Lung (tissue), 12 donors: ENCODE measurements around the gene ZNF536. TPM values are rescaled to one million over a fixed set of nuclear protein-coding genes. Genes with fewer than 3 reads are reported as not detected.

Source experiments
- ATAC-seq: fragments of 200-7000 bp; cut with Tn5 transposase; one replicate; pipeline ENCODE4 v1.9.1; 2020; ENCODE audit warnings: moderate number of reproducible peaks; ENCODE audit not compliant: insufficient read depth, low FRiP score
- DNase-seq, 3 donors: peaks; one replicate each; pipeline ENCODE4 v3.0.0-alpha.2; 2013 to 2017
- H3K27ac ChIP-seq, 2 donors: one replicate each; pipeline ENCODE4 v1.5.1; 2013; ENCODE audit warnings: mild to moderate bottlenecking in 2 of 2, moderate library complexity in 2 of 2, control low read depth in 1 of 2, inconsistent platforms in 1 of 2, low read depth in 1 of 2, low read length in 1 of 2
- H3K27me3 ChIP-seq, 3 donors: one replicate each; pipeline ENCODE4 v1.5.1; 2013; ENCODE audit warnings: low read length in 2 of 3; ENCODE audit not compliant: control insufficient read depth in 3 of 3, insufficient read depth in 3 of 3
- H3K36me3 ChIP-seq, 4 donors: one replicate each; pipeline ENCODE4 v1.5.1; 2013; ENCODE audit warnings: low read length in 4 of 4, mild to moderate bottlenecking in 1 of 4, moderate library complexity in 1 of 4; ENCODE audit not compliant: control insufficient read depth in 4 of 4, insufficient read depth in 4 of 4
- H3K4me1 ChIP-seq, 5 donors: one replicate each; pipeline ENCODE4 v1.5.1; 2013; ENCODE audit warnings: low read length in 5 of 5, mild to moderate bottlenecking in 2 of 5, moderate library complexity in 1 of 5; ENCODE audit not compliant: control insufficient read depth in 5 of 5, insufficient read depth in 5 of 5
- H3K4me3 ChIP-seq: one replicate; pipeline ENCODE4 v1.5.1; 2013; ENCODE audit warnings: mild to moderate bottlenecking, control low read depth, moderate library complexity
- H3K9ac ChIP-seq, 2 donors: one replicate each; pipeline ENCODE4 v1.5.1; 2013; ENCODE audit warnings: low read length in 2 of 2, control low read depth in 1 of 2; ENCODE audit not compliant: insufficient read depth in 1 of 2
- H3K9me3 ChIP-seq, 4 donors: one replicate each; pipeline ENCODE4 v1.5.1; 2013; ENCODE audit warnings: low read length in 3 of 4, mild to moderate bottlenecking in 1 of 4, moderate library complexity in 1 of 4; ENCODE audit not compliant: control insufficient read depth in 4 of 4, insufficient read depth in 3 of 4
- WGBS, 2 donors: extraction: QIAGEN DNeasy Blood & Tissue Kit; methylation state at CpG; one replicate each; pipeline ENCODE4 v1.1.7; 2013; 5-methylcytosine and 5-hydroxymethylcytosine counted together
- polyA plus RNA-seq, 2 donors: library from polyadenylated mRNA; stranded (reverse); fragments of 200-250 nt; gene quantifications; one replicate each; pipeline ENCODE4 v1.2.1, GENCODE V29; 2013
- total RNA-seq, 2 donors: library from RNA; depleted of rRNA in 1 of 2; stranded (reverse); fragments of >200 nt in 1 of 2; gene quantifications; one replicate each; pipeline ENCODE4 v1.2.1, GENCODE V29; 2014 to 2021
- TF ChIP-seq, protein P1 (sequence below): IDR thresholded peaks from 2 replicates; pipeline ENCODE4 v1.5.1; 2012; ENCODE audit warnings: mild to moderate bottlenecking; ENCODE audit errors: control extremely low read depth, extremely low read depth
- donor health status: control.
- donor health status: control.
- donor health status: Bipolar disorder and iron deficiency.
- donor health status: healthy.
- donor health status: DM: yes; HTN: yes; CAD: no.

ZNF536 gene
- total and polyA plus RNA-seq, 4 donors: 0.07 to 5.6 (median 0.21) TPM

DNA sequence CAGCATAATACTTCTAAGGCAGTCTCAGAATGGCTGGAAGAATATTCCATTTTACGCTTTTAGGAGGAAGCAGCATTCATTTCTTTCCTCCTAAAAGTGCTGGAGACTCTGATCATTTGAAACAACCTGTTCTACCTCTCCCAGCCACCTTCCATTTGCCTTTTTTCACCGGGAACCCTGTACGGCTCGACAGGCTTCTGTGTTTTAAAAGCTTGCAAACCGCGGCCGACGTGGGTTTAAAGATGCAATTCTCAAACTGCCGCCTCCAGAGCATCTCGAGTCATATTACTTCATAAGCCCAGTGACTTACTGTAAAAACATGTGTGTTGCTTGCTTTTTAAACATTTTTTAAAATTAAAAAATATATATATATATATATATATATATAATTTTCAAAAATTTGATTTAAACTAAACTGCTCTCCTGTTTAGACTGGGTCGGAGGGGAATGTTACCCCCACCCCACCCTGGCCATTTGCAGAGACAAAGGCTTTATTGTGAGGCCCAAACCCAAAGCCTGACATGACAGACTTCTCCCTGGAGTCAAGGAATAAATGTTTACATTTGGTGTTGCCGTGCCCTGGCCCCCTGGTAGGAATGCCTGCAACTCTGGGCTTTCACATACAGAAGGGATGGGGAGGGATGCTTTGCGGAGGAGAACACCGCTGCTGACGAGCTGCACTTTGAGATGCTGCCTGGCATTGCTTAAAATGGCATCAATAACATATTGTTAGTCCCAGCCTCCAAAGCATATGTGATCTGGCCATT is 30.4 kb downstream of the ZNF536 start:
- peak in 1 of 3 donors; percentile 10 for DNase-seq

DNA sequence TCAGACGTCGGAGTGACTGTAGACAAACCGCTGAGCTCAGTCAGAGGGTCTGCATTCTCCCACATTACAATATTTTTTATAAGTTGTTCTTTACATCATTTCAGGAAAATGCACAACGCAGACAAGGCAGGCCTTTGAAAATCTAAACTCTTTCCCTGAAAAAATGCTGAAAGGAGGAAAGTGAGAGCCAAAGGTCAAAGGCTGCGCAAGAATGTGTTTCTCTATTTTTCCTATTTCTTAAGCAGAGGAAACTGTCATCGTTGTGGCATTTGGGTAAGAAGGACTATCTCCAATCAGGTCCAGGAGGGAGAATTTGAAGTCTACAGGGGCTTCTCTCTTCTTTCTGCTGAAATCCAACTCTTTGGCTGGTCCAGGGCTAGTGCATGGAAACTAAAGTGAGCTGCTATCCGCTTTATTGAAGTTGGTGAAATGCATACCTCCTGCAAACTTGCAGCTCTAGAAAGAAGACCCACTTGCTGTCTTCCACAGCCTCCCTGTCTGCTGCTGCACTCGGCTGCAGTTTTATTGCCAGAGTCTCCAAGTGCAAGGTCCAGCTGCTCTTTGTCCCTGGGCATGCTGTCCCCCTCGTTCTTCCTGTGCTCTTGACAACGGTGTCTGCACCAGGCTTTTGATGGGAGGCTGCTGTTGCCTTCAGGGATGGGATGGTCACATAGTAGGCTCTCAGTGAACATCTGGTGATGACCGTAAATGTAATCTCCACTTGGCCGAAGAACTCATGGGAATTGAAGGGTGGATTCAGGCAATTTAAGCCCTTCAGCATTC is 31.2 kb downstream of the ZNF536 start:
- Histone ChIP-seq H3K9ac (peak overlapping the region in 1 of 2 donors; percentile 34), H3K36me3 (no peaks in the 10 kb centered on the region), H3K9me3 (peaks cover 0 to 2% (median 0%) of the 10 kb centered on the region in 4 donors), H3K27me3 (peaks cover 0 to 5% (median 0%) of the 10 kb centered on the region in 3 donors), H3K4me3 (no peak overlapping the region), H3K27ac (no peak overlapping the region), H3K4me1 (peaks cover 0 to 48% (median 6%) of the 10 kb centered on the region in 5 donors)
- TF ChIP-seq, protein P1, sequence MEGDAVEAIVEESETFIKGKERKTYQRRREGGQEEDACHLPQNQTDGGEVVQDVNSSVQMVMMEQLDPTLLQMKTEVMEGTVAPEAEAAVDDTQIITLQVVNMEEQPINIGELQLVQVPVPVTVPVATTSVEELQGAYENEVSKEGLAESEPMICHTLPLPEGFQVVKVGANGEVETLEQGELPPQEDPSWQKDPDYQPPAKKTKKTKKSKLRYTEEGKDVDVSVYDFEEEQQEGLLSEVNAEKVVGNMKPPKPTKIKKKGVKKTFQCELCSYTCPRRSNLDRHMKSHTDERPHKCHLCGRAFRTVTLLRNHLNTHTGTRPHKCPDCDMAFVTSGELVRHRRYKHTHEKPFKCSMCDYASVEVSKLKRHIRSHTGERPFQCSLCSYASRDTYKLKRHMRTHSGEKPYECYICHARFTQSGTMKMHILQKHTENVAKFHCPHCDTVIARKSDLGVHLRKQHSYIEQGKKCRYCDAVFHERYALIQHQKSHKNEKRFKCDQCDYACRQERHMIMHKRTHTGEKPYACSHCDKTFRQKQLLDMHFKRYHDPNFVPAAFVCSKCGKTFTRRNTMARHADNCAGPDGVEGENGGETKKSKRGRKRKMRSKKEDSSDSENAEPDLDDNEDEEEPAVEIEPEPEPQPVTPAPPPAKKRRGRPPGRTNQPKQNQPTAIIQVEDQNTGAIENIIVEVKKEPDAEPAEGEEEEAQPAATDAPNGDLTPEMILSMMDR: no peak
- no peak for ATAC-seq
- peak; percentile 85 to 95 (median 94) for DNase-seq
- 54 to 70% methylated on average over 12 of the region's 12 CpGs for WGBS, 2 donors

More for the DNA sequence above, 30.4 kb downstream of the ZNF536 start:
- H3K4me1 ChIP-seq: peaks cover 0 to 47% (median 6%) of the 10 kb centered on the region in 5 donors
- peaks cover 0 to 2% (median 0%) of the 10 kb centered on the region in 4 donors for H3K9me3 ChIP-seq
- peak overlapping the region in 1 of 2 donors; percentile 34 for H3K9ac ChIP-seq
- WGBS, 2 donors: 62 to 70% methylated on average over 15 of the region's 15 CpGs
- no peaks in the 10 kb centered on the region for H3K36me3 ChIP-seq
- H3K27me3 ChIP-seq: peaks cover 0 to 4% (median 0%) of the 10 kb centered on the region in 3 donors
- TF ChIP-seq, protein P1: no peak
- ATAC-seq: no peak
- H3K27ac ChIP-seq: no peak overlapping the region
- no peak overlapping the region for H3K4me3 ChIP-seq

- TF ChIP-seq, protein P1: no peak
- peak; percentile 73 to 80 (median 78) for DNase-seq
These were observed 34.3 kb downstream of the ZNF536 start for GRCh38 chr19:30406220-30407067.

More at GRCh38 chr19:30406220-30407067, 34.3 kb downstream of the ZNF536 start:
- peaks cover 0 to 48% (median 6%) of the 10 kb centered on the region in 5 donors for H3K4me1 ChIP-seq
- no peaks in the 10 kb centered on the region for H3K36me3 ChIP-seq
- no peak overlapping the region for H3K9ac ChIP-seq
- H3K27ac ChIP-seq: no peak overlapping the region
- H3K4me3 ChIP-seq: no peak overlapping the region
- H3K9me3 ChIP-seq: no peaks in the 10 kb centered on the region
- WGBS, 2 donors: 53 to 55% methylated on average over 13 of the region's 13 CpGs
- peaks cover 0 to 10% (median 0%) of the 10 kb centered on the region in 3 donors for H3K27me3 ChIP-seq
- no peak for ATAC-seq
